Measurements from ENCODE around the gene NME7. TPM values are rescaled to one million over a fixed set of nuclear protein-coding genes. Genes with fewer than 3 reads are reported as not detected.

The NME7 gene
- polyA plus RNA-seq, 1 of the 3 experiments (the other 2 are of a cell fraction) = 13.7 TPM

DNA sequence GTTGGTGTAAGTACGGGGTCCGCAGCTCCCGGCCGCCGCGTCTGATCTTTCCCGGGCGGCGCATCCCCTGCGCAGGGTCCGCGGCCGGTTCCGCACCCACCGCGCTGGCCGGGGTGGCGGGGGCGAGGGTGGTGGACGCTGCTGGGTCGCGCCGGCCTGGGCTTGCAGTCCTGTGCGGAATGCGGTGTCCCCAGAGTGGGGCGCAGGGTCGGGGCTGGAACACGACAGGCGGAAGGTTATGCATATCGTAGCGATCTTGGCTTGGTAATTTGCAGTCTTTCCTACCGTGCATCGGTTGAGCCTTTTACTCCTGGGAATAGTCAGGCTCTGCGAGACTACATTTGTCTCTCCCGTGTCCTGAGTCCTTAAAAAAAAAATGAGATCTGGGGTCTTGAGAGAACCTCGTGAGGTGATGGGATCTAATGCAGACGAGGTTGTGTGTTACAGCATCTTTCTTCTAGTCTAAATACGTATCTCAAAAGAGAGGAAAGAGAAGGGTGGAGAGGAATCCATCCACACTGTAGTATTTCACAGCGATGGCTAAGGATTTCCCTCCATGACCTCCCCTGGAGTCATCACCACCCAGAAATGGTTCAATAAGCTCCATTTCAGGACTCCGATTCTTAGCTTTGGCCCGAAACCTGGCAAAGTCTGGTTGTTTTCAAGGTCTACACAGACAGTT, 260.5 kb downstream of the NME7 start:
- peaks cover 28 to 67% of the 10 kb centered on the region in 2 experiments for H3K4me1 ChIP-seq (ENCODE audit: control insufficient read depth in 1 of 2, insufficient read depth in 2 of 2, low read depth in 1 of 2, low read length in 1 of 2)
- H3K4me2 ChIP-seq = peak overlapping the region; percentile 81
- TF ChIP-seq, protein P1, sequence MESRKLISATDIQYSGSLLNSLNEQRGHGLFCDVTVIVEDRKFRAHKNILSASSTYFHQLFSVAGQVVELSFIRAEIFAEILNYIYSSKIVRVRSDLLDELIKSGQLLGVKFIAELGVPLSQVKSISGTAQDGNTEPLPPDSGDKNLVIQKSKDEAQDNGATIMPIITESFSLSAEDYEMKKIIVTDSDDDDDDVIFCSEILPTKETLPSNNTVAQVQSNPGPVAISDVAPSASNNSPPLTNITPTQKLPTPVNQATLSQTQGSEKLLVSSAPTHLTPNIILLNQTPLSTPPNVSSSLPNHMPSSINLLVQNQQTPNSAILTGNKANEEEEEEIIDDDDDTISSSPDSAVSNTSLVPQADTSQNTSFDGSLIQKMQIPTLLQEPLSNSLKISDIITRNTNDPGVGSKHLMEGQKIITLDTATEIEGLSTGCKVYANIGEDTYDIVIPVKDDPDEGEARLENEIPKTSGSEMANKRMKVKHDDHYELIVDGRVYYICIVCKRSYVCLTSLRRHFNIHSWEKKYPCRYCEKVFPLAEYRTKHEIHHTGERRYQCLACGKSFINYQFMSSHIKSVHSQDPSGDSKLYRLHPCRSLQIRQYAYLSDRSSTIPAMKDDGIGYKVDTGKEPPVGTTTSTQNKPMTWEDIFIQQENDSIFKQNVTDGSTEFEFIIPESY (IDR thresholded peaks at IDR 0.05; ENCODE audit: borderline replicate concordance, low read depth) = no peak
- no peak for TF ChIP-seq GABPA (IDR thresholded peaks at IDR 0.05; ENCODE audit: low read depth)
- TF ChIP-seq, protein P2, sequence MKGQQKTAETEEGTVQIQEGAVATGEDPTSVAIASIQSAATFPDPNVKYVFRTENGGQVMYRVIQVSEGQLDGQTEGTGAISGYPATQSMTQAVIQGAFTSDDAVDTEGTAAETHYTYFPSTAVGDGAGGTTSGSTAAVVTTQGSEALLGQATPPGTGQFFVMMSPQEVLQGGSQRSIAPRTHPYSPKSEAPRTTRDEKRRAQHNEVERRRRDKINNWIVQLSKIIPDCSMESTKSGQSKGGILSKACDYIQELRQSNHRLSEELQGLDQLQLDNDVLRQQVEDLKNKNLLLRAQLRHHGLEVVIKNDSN (IDR thresholded peaks at IDR 0.05; ENCODE audit: borderline replicate concordance, low read depth) = no peak
- TF ChIP-seq RXRA (IDR thresholded peaks at IDR 0.05; ENCODE audit: borderline replicate concordance, low read depth) = no peak
- TF ChIP-seq, protein P3, sequence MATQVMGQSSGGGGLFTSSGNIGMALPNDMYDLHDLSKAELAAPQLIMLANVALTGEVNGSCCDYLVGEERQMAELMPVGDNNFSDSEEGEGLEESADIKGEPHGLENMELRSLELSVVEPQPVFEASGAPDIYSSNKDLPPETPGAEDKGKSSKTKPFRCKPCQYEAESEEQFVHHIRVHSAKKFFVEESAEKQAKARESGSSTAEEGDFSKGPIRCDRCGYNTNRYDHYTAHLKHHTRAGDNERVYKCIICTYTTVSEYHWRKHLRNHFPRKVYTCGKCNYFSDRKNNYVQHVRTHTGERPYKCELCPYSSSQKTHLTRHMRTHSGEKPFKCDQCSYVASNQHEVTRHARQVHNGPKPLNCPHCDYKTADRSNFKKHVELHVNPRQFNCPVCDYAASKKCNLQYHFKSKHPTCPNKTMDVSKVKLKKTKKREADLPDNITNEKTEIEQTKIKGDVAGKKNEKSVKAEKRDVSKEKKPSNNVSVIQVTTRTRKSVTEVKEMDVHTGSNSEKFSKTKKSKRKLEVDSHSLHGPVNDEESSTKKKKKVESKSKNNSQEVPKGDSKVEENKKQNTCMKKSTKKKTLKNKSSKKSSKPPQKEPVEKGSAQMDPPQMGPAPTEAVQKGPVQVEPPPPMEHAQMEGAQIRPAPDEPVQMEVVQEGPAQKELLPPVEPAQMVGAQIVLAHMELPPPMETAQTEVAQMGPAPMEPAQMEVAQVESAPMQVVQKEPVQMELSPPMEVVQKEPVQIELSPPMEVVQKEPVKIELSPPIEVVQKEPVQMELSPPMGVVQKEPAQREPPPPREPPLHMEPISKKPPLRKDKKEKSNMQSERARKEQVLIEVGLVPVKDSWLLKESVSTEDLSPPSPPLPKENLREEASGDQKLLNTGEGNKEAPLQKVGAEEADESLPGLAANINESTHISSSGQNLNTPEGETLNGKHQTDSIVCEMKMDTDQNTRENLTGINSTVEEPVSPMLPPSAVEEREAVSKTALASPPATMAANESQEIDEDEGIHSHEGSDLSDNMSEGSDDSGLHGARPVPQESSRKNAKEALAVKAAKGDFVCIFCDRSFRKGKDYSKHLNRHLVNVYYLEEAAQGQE (IDR thresholded peaks at IDR 0.05; ENCODE audit: low read depth, low read length) = no peak
- TF ChIP-seq, protein P4, sequence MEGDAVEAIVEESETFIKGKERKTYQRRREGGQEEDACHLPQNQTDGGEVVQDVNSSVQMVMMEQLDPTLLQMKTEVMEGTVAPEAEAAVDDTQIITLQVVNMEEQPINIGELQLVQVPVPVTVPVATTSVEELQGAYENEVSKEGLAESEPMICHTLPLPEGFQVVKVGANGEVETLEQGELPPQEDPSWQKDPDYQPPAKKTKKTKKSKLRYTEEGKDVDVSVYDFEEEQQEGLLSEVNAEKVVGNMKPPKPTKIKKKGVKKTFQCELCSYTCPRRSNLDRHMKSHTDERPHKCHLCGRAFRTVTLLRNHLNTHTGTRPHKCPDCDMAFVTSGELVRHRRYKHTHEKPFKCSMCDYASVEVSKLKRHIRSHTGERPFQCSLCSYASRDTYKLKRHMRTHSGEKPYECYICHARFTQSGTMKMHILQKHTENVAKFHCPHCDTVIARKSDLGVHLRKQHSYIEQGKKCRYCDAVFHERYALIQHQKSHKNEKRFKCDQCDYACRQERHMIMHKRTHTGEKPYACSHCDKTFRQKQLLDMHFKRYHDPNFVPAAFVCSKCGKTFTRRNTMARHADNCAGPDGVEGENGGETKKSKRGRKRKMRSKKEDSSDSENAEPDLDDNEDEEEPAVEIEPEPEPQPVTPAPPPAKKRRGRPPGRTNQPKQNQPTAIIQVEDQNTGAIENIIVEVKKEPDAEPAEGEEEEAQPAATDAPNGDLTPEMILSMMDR (IDR thresholded peaks at IDR 0.05) = no peak
- no peak for TF ChIP-seq POLR2AphosphoS5 (IDR thresholded peaks at IDR 0.05; ENCODE audit: low read depth, low read length)
- no peak for TF ChIP-seq EZH2phosphoT487 (IDR thresholded peaks at IDR 0.05; ENCODE audit: borderline replicate concordance, low read depth)
- no peak for TF ChIP-seq TCF12 (IDR thresholded peaks at IDR 0.05)
- no peak for TF ChIP-seq EP300 (IDR thresholded peaks at IDR 0.05; ENCODE audit: borderline replicate concordance in 1 of 2, low read depth in 1 of 2, low read length in 1 of 2)
- no peak for TF ChIP-seq FOXJ3 (CRISPR knock-in tag; IDR thresholded peaks at IDR 0.05)
- H3K4me3 ChIP-seq (ENCODE audit: low read depth in 2 of 2, low read length in 1 of 2) = peak overlapping the region; percentile 84 to 85
- peak overlapping the region; percentile 57 for H2AFZ ChIP-seq (ENCODE audit: low read depth)
- DNase-seq = peak; percentile 59
- peaks cover 9 to 11% of the 10 kb centered on the region in 2 experiments for H3K36me3 ChIP-seq (replicated peaks in 1 of 2; ENCODE audit: control insufficient read depth in 1 of 2, insufficient read depth in 2 of 2, low read length in 1 of 2)
- peaks cover 55% of the 10 kb centered on the region for H3K79me2 ChIP-seq (ENCODE audit: insufficient read depth)
- peak overlapping the region; percentile 95 to 97 for H3K27ac ChIP-seq (ENCODE audit: low read depth in 2 of 2, low read length in 1 of 2)
- H3K9ac ChIP-seq = peak overlapping the region; percentile 85
- H3K9me2 ChIP-seq = no peaks in the 10 kb centered on the region
- ChIA-PET CTCF (interaction anchor here (0.6 to 8.9 kb wide), 4 partner anchors 73 to 500 kb away, joined by 3 to 92 read pairs (median 20); no protein-coding TSS in a partner anchor), POLR2A (interaction anchor here (0.6 to 1.6 kb wide), 7 partner anchors 9 to 417 kb away, joined by 3 to 9 read pairs (median 4); partner anchors contain the start of gene DPT)
- no peaks in the 10 kb centered on the region for H4K20me1 ChIP-seq (ENCODE audit: insufficient read depth)
- H3F3A ChIP-seq (replicated peaks; ENCODE audit: insufficient read depth) = peaks cover 23% of the 10 kb centered on the region
- no peaks in the 10 kb centered on the region for H3K9me3 ChIP-seq
- no peaks in the 10 kb centered on the region for H3K27me3 ChIP-seq (ENCODE audit: insufficient read depth)
- WGBS (ENCODE audit: low lambda C conversion rate) = under 1% methylated on average over 31 of the region's 41 CpGs

All from SK-N-SH (cell line).